A375 (cell line): ENCODE results near the gene KXD1. TPM values are rescaled to one million over a fixed set of nuclear protein-coding genes. Genes with fewer than 3 reads are reported as not detected.

Experiments used
- total RNA-seq: library from RNA; depleted of rRNA; stranded (reverse); fragments of >200 nt; shearing (Covaris generic); gene quantifications from 2 replicates; pipeline ENCODE4 v1.2.3, GENCODE V29; 2014; rRNA removed

Gene KXD1
- total RNA-seq: 170 and 182 TPM in 2 replicates

GRCh38 chr19:18557411-18558201 lies at the start of gene KXD1:
Gene KXD1 (plus strand): TSS chr19:18557870. CDS start chr19:18562057, 4,187 bp downstream.

DNA sequence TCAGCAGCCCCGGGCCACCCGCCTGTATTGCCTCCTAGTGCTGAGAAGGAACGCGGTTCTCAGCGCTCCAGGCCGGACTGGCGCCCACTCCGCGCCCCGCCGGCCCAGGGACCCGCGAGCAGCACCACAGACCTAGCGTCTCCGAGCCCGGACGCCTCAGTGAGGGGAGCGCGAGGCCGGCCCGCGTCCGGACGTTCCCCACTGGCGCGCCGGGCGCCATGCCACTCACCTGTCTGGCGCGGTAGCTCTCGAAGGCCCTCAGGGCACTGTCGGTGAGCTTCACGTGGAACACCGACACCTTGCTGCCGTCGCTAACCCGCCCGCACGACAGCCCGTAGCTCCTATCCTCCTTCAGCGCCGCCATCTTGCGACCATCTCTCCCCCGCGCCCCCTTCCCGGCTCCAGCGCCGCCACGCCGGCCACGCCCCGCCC lies 36.0 kb upstream of the KXD1 start, which contains the start of gene ELL:
ELL (minus strand) TSS at position 379 of the 432 bp plus-strand sequence; CDS start at position 364, 15 bp downstream.

GRCh38 chr19:18542941-18543813 lies 14.5 kb upstream of the KXD1 start, which contains the start of gene FKBP8:
Gene FKBP8 (minus strand): TSS chr19:18543573. CDS start chr19:18541970, 1,603 bp downstream.

GRCh38 chr19:18571564-18572344 lies 14.1 kb downstream of the KXD1 start, which contains the start of gene UBA52:
Gene UBA52 (plus strand): TSS chr19:18571857. CDS start chr19:18573301, 1,444 bp downstream.

DNA sequence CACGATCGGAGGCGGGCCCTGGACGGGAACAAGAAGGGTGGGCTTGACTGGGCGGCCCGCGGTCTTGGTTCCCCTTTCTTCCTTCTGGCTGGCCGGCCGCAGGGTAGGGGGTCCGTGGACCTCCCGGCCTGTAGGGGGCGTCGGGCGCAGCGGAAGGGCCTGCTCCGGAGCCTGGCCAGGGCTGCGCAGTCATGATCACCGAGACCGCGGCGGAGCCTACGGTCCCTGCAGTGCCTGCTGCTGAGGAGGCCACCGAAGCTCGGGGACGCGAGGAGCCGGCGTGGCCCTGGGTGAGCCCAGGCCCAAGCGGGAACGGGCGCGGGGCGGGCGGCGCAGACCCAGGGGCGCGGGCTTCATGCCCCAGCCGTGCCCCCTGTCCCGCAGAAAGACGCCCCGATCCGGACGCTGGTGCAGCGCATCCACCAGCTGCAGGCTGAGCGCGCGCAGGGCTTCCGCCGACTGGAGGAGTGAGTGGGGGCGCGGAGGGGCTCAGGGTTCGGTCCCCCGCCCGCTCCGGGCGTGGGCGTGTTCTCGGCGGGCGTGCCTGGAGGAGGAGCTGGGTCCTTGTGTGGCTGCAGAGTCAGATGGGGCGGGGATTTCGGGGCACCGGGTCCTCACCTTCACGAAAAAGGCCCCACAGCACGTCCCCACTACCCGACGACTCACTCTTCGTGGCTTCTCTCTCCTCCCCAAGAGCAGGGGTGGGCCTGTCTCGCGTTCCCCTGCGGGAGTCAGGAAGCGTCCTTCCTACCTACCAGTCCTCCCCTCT lies 31.1 kb downstream of the KXD1 start, which contains the start of gene REX1BD:
REX1BD (plus strand) TSS at position 188 of the 769 bp plus-strand sequence; CDS start at position 192, 4 bp downstream.

DNA sequence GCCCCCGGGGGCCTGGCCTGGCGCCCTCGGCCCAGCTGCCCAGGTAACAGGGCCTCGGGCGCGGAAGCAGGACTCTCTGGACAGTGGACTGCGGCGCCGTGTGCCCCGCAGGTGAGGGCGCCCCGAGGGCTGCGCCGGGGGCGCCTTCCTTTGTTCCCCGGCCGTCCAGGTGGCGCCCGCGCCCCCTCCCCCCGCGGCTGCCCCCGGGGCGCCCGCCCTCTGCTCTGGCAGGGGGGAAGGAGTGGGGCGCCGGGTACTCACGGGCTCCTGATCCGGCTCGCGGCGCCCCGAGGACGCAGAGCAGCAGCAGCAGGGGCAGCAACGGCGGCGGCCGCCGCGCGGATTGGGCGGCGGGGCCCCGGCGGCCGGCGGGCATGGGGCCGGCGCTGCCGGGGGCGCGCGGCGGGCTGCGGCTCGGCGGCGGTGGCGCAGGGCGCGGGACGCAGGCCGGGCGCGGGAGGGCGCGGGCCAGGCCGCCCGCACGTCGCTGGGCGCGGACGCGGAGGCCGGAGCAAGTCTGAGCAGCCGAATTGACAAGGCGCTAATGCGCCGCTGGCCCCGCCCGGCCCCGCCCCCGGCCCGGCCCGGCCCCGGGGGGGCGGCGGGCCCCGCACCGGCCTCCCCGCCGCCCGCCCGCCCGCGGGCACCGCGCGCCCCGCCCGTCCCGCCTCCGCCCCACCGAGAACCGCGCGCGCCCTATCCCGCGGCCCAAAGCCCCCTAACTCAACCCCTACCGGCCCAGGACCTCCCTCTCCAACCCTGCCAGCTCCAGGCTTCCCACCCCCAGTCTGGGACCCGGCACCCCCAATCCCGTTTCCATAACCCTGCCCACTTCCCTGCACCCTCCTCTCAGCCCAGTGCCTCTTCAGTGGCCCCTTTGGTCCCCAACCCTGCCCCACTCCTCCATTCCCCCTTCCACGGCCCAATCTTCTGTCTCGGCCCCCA lies 48.9 kb downstream of the KXD1 start, which contains the start of gene CRLF1:
CRLF1 (minus strand) TSS at position 519 of the 945 bp plus-strand sequence; CDS start at position 376, 143 bp downstream.

DNA sequence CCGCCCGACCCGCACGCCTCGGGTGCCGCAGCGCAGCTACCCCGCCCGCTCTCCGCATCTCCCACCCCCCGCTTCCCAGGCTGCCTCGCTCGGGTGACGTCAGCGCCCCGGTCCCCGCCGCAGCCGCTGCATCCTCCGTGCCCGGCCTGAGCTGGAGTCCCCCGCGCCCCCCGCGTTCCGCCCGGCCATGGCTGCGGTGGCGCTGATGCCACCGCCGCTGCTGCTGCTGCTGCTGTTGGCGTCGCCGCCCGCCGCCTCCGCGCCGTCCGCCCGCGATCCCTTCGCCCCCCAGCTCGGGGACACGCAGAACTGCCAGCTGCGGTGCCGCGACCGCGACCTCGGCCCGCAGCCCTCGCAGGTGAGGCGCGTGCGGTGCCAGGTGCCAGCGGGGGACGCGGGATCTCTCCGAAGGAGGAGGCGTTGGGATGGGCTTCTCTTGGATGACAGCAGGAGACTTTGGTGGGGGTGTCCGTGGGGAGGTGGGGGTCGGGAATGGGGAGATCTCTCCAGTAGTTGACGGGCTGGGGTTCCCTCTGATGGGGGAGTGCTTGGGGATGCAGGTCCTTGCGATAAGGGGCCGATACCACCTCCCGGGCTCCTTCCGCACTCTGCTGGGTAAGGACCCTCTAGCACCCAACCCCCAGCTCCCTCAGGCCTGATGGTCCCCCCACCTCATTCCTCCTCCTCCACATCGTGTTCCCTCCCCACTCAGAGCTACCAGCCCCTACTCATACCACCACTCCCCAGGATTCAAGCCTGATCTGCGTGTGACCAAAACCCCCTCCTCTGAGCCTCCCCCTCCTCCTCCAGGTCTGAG lies 55.3 kb downstream of the KXD1 start, which contains the start of gene TMEM59L:
TMEM59L (plus strand) TSS at position 99 of the 817 bp plus-strand sequence; CDS start at position 188, 89 bp downstream.

Other genes starting within 250 kb of the KXD1 start
- 562 and 580 TPM in 2 replicates for gene LSM4, start 234.8 kb upstream of the KXD1 start, total RNA-seq
- gene PGPEP1, start 217.3 kb upstream of the KXD1 start, total RNA-seq: 14.8 and 15.8 TPM in 2 replicates
- 32.1 and 48.4 TPM in 2 replicates for gene GDF15, start 171.7 kb upstream of the KXD1 start, total RNA-seq
- 0.15 TPM in 1 of 2 replicates, not detected in the other for gene LRRC25, start 160.2 kb upstream of the KXD1 start, total RNA-seq
- gene SSBP4, start 138.5 kb upstream of the KXD1 start, total RNA-seq: 135 and 183 TPM in 2 replicates
- gene ISYNA1, start 119.7 kb upstream of the KXD1 start, total RNA-seq: 26.3 and 35.8 TPM in 2 replicates
- gene ELL, start 35.8 kb upstream of the KXD1 start, total RNA-seq: 21.9 and 26.6 TPM in 2 replicates
- gene FKBP8, start 14.3 kb upstream of the KXD1 start, total RNA-seq: 270 and 281 TPM in 2 replicates
- gene UBA52, start 14.0 kb downstream of the KXD1 start, total RNA-seq: 1,318 and 1,387 TPM in 2 replicates
- gene REX1BD, start 30.9 kb downstream of the KXD1 start, total RNA-seq: 185 and 235 TPM in 2 replicates
- 6.0 and 9.8 TPM in 2 replicates for gene CRLF1, start 48.9 kb downstream of the KXD1 start, total RNA-seq
- 2.0 and 2.5 TPM in 2 replicates for gene TMEM59L, start 55.0 kb downstream of the KXD1 start, total RNA-seq
- gene KLHL26, start 79.2 kb downstream of the KXD1 start, total RNA-seq: 7.0 TPM in 2 replicates
- 7.3 and 7.5 TPM in 2 replicates for gene CRTC1, start 125.8 kb downstream of the KXD1 start, total RNA-seq
- not detected in 2 replicates for gene COMP, start 233.4 kb downstream of the KXD1 start, total RNA-seq